Adrenal gland (tissue), 12 donors: ENCODE measurements around the gene SEPTIN3. TPM values are rescaled to one million over a fixed set of nuclear protein-coding genes. Genes with fewer than 3 reads are reported as not detected.

Experiments used
- DNase-seq, 7 donors: peaks; one replicate each; pipeline ENCODE4 v3.0.0-alpha.2; 2019 to 2020
- H3K27ac ChIP-seq, 5 donors: fragments of 200-600 bp; sonication (generic) in 4 of 5; 1 replicate in 3 of 5; 2 replicates in 2 of 5; pipeline versions ENCODE4 v1.5.1 to v1.8.0; 2016 to 2020; ENCODE audit warnings: mild to moderate bottlenecking in 1 of 5
- H3K27me3 ChIP-seq: fragments of 200-600 bp; 2 replicates; pipeline ENCODE4 v1.8.0; 2021
- H3K36me3 ChIP-seq, 2 donors: fragments of 200-600 bp; replicated peaks in 1 of 2; 1 replicate in 1 of 2; 2 replicates in 1 of 2; pipeline versions ENCODE4 v1.5.1 to v1.8.0; 2018 to 2022
- H3K4me1 ChIP-seq, 2 donors: fragments of 200-600 bp; replicated peaks in 1 of 2; 1 replicate in 1 of 2; 2 replicates in 1 of 2; pipeline versions ENCODE4 v1.5.1 to v1.8.0; 2018 to 2021
- H3K4me3 ChIP-seq, 4 donors: fragments of 200-600 bp; sonication (generic) in 3 of 4; one replicate each; pipeline ENCODE4 v1.5.1; 2016 to 2018
- H3K9me3 ChIP-seq, 3 donors: fragments of 200-600 bp; sonication (generic) in 1 of 3; replicated peaks in 1 of 3; 1 replicate in 2 of 3; 2 replicates in 1 of 3; pipeline versions ENCODE4 v1.5.1 to v1.8.0; 2016 to 2021
- POLR2A ChIP-seq, 2 donors: fragments of 450-650 bp; IDR thresholded peaks; one replicate each; pipeline ENCODE4 v1.6.1; 2017; ENCODE audit warnings: antibody characterized with exemption in 2 of 2, mild to moderate bottlenecking in 2 of 2, moderate library complexity in 1 of 2
- WGBS, 4 donors: extraction: QIAGEN DNeasy Blood & Tissue Kit in 2 of 4; methylation state at CpG; one replicate each; pipeline versions ENCODE4 v1.1.5 to v1.1.7; 2013 to 2017; 5-methylcytosine and 5-hydroxymethylcytosine counted together
- intact Hi-C, 2 donors: fragments of 100-400 bp; cut with DNase I; formaldehyde crosslinking; loops; one replicate each; pipeline versions ENCODE4 v1.14.1 to v1.15.0; 2022 to 2023
- polyA plus RNA-seq, 3 donors: library from polyadenylated mRNA; stranded (reverse); fragments of 200-250 nt in 2 of 3; fragments of 350-450 nt in 1 of 3; fragmentation: Illumina TruSeq in 1 of 3; extraction: RNeasy Lipid Tissue Mini Kit (QIAGEN cat#74804) in 1 of 3; gene quantifications; one replicate each; pipeline ENCODE4 v1.2.3, GENCODE V29; 2013 to 2014
- total RNA-seq, 9 donors: library from RNA; depleted of rRNA in 4 of 9; stranded (reverse); fragments of >200 nt in 4 of 9; fragments of 120-200 nt in 1 of 9; fragmentation: NEBNext Ultra II Directional in 1 of 9; extraction: Animal tissue kit (Norgen Biotek cat#: 25700) in 1 of 9; gene quantifications; one replicate each; pipeline versions ENCODE4 v1.1.0 to v1.2.4, GENCODE V29; 2013 to 2023
- TF ChIP-seq, protein P1 (sequence below), 6 experiments: fragments of 450-650 bp in 4 of 6; fragments of 200-600 bp in 2 of 6; sonication (generic) in 1 of 6; IDR thresholded peaks; 1 replicate in 5 of 6; 2 replicates in 1 of 6; pipeline versions ENCODE4 v1.5.1 to v1.8.0; 2016 to 2021; ENCODE audit warnings: antibody characterized with exemption in 6 of 6, mild to moderate bottlenecking in 2 of 6, moderate library complexity in 1 of 6
- donor health status: healthy with polysubstance abuse.
- donor health status: Bipolar disorder and iron deficiency.
- donor health status: DM: yes; HTN: yes; CAD: no.
- donor health status: DM: no; HTN: no; CAD: no.
- donor health status: DM: no; HTN: no; CAD: no.
- donor health status: DM: yes; HTN: yes; CAD: no.

SEPTIN3 gene
- total and polyA plus RNA-seq, 12 donors: 0.14 to 7.4 (median 2.1) TPM; not detected in 2

DNA sequence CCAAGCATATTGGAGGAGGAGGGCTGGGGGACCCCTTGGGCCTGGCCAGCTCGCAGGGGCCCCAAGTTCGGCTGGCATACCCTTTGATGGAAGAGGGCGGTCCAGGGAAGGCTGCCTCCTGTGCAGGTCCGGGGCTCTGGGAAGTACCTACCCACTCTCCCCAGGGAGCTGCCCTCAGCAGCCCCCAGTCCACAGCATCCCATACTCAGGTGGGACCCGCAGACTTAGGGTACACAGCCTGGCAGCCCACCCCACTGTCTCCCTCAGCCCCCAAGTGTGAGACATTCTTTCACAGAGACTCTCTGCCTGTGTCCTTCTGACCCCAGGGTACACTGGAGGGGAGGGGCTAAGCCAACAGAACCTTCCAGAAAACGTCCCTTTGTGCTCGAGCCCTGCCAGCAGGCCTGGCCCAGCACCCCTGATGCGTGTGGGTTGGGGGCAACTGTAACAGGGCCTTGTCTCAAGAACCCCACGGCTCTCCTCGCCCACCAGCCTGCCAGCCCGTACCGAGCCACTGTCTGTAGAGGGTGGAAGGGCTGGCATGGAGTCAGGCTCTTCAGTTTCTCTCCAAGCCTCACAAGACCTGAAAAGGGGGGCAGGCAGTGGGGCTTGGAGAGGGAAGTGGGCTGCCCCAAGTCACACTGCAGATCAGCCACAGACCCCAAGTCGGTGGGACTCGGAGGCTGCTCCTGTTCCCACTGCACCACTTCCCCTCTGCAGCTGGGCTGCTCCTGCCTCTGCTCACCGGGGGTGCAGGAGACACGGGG lies 35.6 kb upstream of the SEPTIN3 start:
- Histone ChIP-seq H3K4me3 (no peak overlapping the region), H3K36me3 (no peaks in the 10 kb centered on the region), H3K4me1 (no peaks in the 10 kb centered on the region), H3K27me3 (no peaks in the 10 kb centered on the region), H3K9me3 (no peaks in the 10 kb centered on the region), H3K27ac (no peak overlapping the region)
- no peak for TF ChIP-seq POLR2A (IDR thresholded peaks at IDR 0.05)
- TF ChIP-seq, protein P1, sequence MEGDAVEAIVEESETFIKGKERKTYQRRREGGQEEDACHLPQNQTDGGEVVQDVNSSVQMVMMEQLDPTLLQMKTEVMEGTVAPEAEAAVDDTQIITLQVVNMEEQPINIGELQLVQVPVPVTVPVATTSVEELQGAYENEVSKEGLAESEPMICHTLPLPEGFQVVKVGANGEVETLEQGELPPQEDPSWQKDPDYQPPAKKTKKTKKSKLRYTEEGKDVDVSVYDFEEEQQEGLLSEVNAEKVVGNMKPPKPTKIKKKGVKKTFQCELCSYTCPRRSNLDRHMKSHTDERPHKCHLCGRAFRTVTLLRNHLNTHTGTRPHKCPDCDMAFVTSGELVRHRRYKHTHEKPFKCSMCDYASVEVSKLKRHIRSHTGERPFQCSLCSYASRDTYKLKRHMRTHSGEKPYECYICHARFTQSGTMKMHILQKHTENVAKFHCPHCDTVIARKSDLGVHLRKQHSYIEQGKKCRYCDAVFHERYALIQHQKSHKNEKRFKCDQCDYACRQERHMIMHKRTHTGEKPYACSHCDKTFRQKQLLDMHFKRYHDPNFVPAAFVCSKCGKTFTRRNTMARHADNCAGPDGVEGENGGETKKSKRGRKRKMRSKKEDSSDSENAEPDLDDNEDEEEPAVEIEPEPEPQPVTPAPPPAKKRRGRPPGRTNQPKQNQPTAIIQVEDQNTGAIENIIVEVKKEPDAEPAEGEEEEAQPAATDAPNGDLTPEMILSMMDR (IDR thresholded peaks at IDR 0.05): no peak
- intact Hi-C loops: no loop called here
- WGBS, 4 donors: 85 to 95% (median 91%) methylated on average over 6 to 16 of the region's 16 CpGs
- no peak for DNase-seq

DNA sequence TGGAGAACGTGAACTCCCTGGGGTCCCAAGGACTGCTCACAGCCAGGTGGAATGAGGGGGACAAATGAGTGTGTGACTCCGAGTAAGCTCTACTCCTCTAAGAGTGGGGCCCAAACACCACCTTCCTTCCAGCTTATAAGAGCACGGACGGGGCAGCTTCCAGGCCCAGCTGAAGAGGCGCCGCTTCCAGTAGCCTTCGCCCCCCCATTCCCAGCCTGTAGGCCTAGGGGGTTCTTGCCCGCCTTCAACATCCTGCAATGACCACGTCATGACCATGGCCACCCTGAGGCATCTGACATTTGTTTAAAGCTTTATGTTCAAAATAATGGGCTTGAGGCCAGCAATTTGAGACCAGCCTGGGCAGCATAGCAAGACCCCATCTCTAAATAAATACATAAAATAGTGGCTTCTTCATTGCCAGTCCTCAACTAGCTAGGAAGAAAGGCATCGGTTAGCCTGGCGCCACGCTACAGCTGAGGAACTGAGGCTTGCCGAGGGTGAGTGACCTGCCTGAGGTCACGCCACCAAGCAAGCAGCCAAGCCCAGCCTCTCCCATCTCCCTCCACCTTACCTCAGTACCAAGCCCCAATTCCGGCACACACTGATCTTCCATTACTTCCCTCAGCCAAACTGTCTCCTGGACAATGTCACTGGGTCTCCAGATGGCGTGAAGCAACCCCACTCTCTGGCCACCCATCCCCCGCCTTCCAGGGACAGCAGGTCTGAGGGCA lies 34.8 kb upstream of the SEPTIN3 start:
- H3K9me3 ChIP-seq: no peaks in the 10 kb centered on the region
- H3K4me3 ChIP-seq: no peak overlapping the region
- H3K36me3 ChIP-seq: no peaks in the 10 kb centered on the region
- H3K27ac ChIP-seq: no peak overlapping the region
- TF ChIP-seq, protein P1 (IDR thresholded peaks at IDR 0.05): no peak
- no peak for TF ChIP-seq POLR2A (IDR thresholded peaks at IDR 0.05)
- no peaks in the 10 kb centered on the region for H3K4me1 ChIP-seq
- no peak for DNase-seq
- H3K27me3 ChIP-seq: no peaks in the 10 kb centered on the region
- intact Hi-C loops: no loop called here
- WGBS, 4 donors: 93 to 95% (median 94%) methylated on average over 15 to 17 of the region's 17 CpGs

GRCh38 chr22:41935015-41935351 lies 34.3 kb upstream of the SEPTIN3 start:
- Histone ChIP-seq H3K4me1 (no peaks in the 10 kb centered on the region), H3K9me3 (no peaks in the 10 kb centered on the region), H3K36me3 (no peaks in the 10 kb centered on the region), H3K27ac (no peak overlapping the region), H3K4me3 (no peak overlapping the region), H3K27me3 (no peaks in the 10 kb centered on the region)
- TF ChIP-seq, protein P1 (IDR thresholded peaks at IDR 0.05): no peak
- no peak for TF ChIP-seq POLR2A (IDR thresholded peaks at IDR 0.05)
- 79 to 94% (median 89%) methylated on average over 3 to 4 of the region's 4 CpGs for WGBS, 4 donors
- intact Hi-C loops: no loop called here
- DNase-seq: no peak

DNA sequence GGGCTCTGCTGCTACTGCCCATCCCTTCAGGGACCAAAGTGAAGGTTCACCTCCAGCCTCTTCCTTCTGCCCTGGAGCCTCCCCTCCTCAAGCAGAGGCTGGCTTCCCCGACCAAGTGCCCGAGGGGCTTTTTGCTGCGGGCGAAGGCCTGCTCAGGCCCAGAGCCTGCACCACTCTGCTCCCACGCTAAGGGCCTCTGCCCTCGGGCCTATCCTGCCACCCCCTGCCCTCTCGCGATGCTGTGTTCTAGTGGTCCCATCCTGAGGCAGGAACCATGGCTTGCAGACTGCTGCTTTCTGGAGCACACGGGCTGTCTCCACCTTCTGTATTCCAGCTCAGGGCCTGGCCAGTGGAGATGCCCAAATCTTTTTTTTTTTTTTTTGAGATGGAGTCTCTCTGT lies 33.7 kb upstream of the SEPTIN3 start:
- no peak for TF ChIP-seq POLR2A (IDR thresholded peaks at IDR 0.05)
- TF ChIP-seq, protein P1 (IDR thresholded peaks at IDR 0.05): no peak
- intact Hi-C loops: no loop called here
- H3K27ac ChIP-seq: no peak overlapping the region

More for the DNA sequence above, 33.7 kb upstream of the SEPTIN3 start:
- no peaks in the 10 kb centered on the region for H3K9me3 ChIP-seq
- WGBS, 4 donors: 91 to 100% (median 93%) methylated on average over 4 to 9 of the region's 9 CpGs
- no peaks in the 10 kb centered on the region for H3K36me3 ChIP-seq
- peaks cover 0 to under 1% of the 10 kb centered on the region in 2 donors for H3K4me1 ChIP-seq
- DNase-seq: no peak
- H3K27me3 ChIP-seq: no peaks in the 10 kb centered on the region
- H3K4me3 ChIP-seq: no peak overlapping the region
